ENCODE results near the gene PLSCR4. TPM values are rescaled to one million over a fixed set of nuclear protein-coding genes. Genes with fewer than 3 reads are reported as not detected.

PLSCR4 gene
- polyA plus RNA-seq, 2 of the 4 experiments (the other 2 are of a cell fraction) = 8.3 to 17.2 TPM

GRCh38 chr3:146249921-146250320 lies 984 bp downstream of the PLSCR4 start:
- FAIRE-seq (no peak), DNase-seq (ENCODE audit: low read depth in 1 of 2, low spot score in 1 of 2) (no peak), ATAC-seq (no peak)
- TF ChIP-seq RCOR1 (IDR thresholded peaks at IDR 0.05; ENCODE audit: low read depth, low read length) (no peak), RAD21 (conservative IDR thresholded peaks at IDR 0.05 in 1 of 2, IDR thresholded peaks at IDR 0.05 in 1 of 2) (no peak), CTCF (IDR thresholded peaks at IDR 0.05) (no peak), MAZ (IDR thresholded peaks at IDR 0.05; ENCODE audit: borderline replicate concordance, low read depth, low read length) (no peak), NFE2L2 (conservative IDR thresholded peaks at IDR 0.05; ENCODE audit: low read length) (no peak), USF2 (IDR thresholded peaks at IDR 0.05) (no peak), CBX8 (IDR thresholded peaks at IDR 0.05) (no peak), ELK1 (IDR thresholded peaks at IDR 0.05; ENCODE audit: low read depth, low read length) (no peak), GATA3 (IDR thresholded peaks at IDR 0.05; ENCODE audit: borderline replicate concordance) (no peak), PBX3 (IDR thresholded peaks at IDR 0.05) (no peak), JUNB (IDR thresholded peaks at IDR 0.05) (no peak), NPAS2 (CRISPR knock-in tag; IDR thresholded peaks at IDR 0.05; ENCODE audit: borderline replicate concordance) (no peak)
- H3K4me1 ChIP-seq = peaks cover 15% of the 10 kb centered on the region; the same call in 2 of the 3 replicates
- no peaks in the 10 kb centered on the region for H3K9me3 ChIP-seq
- ChIA-PET CTCF (no interaction called here), POLR2A (no interaction called here)
- WGBS (ENCODE audit: missing lambda C conversion rate) = 44% methylated on average over 1 of the region's 1 CpG
- peak overlapping the region; percentile 84 for H3K4me3 ChIP-seq
- H3K27ac ChIP-seq = peak overlapping the region; percentile 80 to 91; a peak in 5 of 6 replicates
- H3K4me2 ChIP-seq = peak overlapping the region; percentile 91

- peaks cover 15% of the 10 kb centered on the region; the same call in 2 of the 3 replicates for H3K4me1 ChIP-seq
- ChIA-PET POLR2A (no interaction called here), CTCF (interaction anchor here (1.4 kb wide), 1 partner anchor 79 kb away, joined by 3 read pairs; no protein-coding TSS in a partner anchor)
- H3K4me3 ChIP-seq = no peak overlapping the region
- no peaks in the 10 kb centered on the region for H3K9me3 ChIP-seq
- TF ChIP-seq CTCF (IDR thresholded peaks at IDR 0.05) = no peak
- no peak overlapping the region for H3K27ac ChIP-seq
- DNase-seq (ENCODE audit: low read depth in 1 of 2, low spot score in 1 of 2) = no peak
- 97% methylated on average over 1 of the region's 1 CpG for WGBS (ENCODE audit: missing lambda C conversion rate)
- no peak for ATAC-seq
- peak; percentile 56 for FAIRE-seq
- no peak overlapping the region for H3K4me2 ChIP-seq
Measured at GRCh38 chr3:146247911-146248310, 3.0 kb downstream of the PLSCR4 start.

- CTCF ChIA-PET = interaction anchor here (0.7 to 1.4 kb wide), 2 partner anchors 10 to 80 kb away, joined by 3 read pairs; no protein-coding TSS in a partner anchor
- WGBS (ENCODE audit: missing lambda C conversion rate) = 84% methylated on average over 2 of the region's 2 CpGs
Measured at GRCh38 chr3:146246526-146246925, 4.4 kb downstream of the PLSCR4 start.

More at GRCh38 chr3:146246526-146246925, 4.4 kb downstream of the PLSCR4 start:
- Histone ChIP-seq H3K4me2 (no peak overlapping the region), H3K27ac (no peak overlapping the region), H3K4me3 (no peak overlapping the region), H3K4me1 (peaks cover 15% of the 10 kb centered on the region; the same call in 2 of the 3 replicates), H3K9me3 (no peaks in the 10 kb centered on the region)
- FAIRE-seq = peak; percentile 32
- no peak for TF ChIP-seq NPAS2 (CRISPR knock-in tag; IDR thresholded peaks at IDR 0.05; ENCODE audit: borderline replicate concordance)
- TF ChIP-seq KDM1A (IDR thresholded peaks at IDR 0.05; ENCODE audit: low read depth) = no peak
- no peak for TF ChIP-seq HEYL (CRISPR knock-in tag; IDR thresholded peaks at IDR 0.05)
- no peak for TF ChIP-seq TP53 (CRISPR knock-in tag; IDR thresholded peaks at IDR 0.05)
- no peak for TF ChIP-seq MAZ (IDR thresholded peaks at IDR 0.05; ENCODE audit: borderline replicate concordance, low read depth, low read length)
- POLR2A ChIA-PET = no interaction called here
- ATAC-seq = no peak
- no peak for DNase-seq (ENCODE audit: low read depth in 1 of 2, low spot score in 1 of 2)

All from A549 (cell line).